ENCODE results near the gene GPR45.

GRCh38 chr2:105215586-105216192 is 25.9 kb upstream of the GPR45 start:
- TF ChIP-seq CTCF (IDR thresholded peaks at IDR 0.05) = no peak
- no peak for TF ChIP-seq POLR2A (IDR thresholded peaks at IDR 0.05)
